GM21423 (cell line): ENCODE data around the gene SLC22A15.
A peak's percentile ranks its signal among the peaks of the same experiment; 100 is the strongest.
"Not testable (repeated sequence)": the region's sequence is repeated elsewhere in the genome, so short reads cannot be mapped to it uniquely, and the experiment has no call there.

ENCODE experiments used
- ATAC-seq: cut with Tn5 transposase; IDR thresholded peaks from one replicate; pipeline ENCODE4 v1.9.1; 2021; ENCODE audit warnings: mild to moderate bottlenecking, moderate library complexity; ENCODE audit not compliant: unreplicated experiment

The SLC22A15 gene

DNA sequence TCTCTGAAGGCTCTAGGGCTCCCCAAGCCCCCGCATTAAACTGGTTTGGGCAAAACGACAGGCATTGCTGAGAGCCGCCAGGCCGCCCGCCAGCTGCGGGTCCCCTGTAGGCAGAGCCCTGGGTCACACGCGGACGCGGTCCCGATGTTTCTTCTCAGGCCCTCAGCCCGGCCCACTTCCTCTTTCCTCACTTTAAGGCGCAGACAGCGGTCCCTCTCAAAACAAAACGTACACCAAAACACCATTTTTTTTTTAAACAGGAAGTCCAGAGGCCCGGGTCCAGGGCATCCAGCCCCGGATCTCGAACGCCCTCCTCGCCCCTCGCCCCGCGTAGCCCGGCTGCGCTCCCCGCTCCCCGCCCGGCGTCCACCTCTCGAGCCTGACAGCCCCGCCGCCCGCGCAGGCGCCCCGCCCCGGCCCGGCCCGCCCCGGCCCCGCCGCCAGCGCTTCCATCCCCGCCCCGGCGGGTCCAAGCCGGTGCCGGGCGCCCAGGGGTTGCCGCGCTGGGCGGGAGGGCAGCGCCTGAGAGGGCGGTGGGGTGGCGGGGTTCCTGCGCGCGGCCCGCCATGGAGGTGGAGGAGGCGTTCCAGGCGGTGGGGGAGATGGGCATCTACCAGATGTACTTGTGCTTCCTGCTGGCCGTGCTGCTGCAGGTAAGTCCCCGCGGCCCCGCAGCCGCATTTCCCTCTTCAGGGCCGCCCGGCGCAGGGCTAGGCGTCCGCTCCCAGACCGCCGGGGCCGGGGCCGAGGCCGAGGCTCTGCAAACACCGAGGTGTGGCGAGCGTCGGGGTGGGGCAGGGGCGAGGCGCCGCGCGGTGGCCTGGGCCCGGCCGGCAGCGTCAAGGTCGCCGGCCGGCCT lies at the start of gene SLC22A15:
Gene SLC22A15, plus strand, starts transcription at position 452 of the 859 bp plus-strand sequence. Its CDS starts 115 bp downstream, at position 567.
- peak; percentile 89 for ATAC-seq

DNA sequence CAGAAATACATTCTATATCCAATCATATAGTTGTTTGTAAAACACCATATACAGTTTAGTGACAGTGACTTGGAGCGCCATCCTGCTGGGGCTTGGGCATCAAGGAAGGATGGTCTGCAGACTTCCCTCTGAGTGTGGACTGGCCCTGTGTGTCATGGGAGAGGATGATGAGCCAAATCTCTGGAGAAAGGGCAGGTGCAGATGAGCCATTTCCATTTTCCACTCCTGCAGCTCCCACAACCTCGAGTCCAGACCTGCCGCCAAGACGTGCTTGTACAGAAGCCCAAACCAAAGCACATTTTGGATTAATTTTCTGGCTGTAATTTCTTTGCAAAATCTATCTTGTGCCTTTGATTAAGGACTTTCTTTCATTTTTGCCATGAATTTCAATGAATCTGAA lies 48.3 kb upstream of the SLC22A15 start:
- ATAC-seq: no peak

DNA sequence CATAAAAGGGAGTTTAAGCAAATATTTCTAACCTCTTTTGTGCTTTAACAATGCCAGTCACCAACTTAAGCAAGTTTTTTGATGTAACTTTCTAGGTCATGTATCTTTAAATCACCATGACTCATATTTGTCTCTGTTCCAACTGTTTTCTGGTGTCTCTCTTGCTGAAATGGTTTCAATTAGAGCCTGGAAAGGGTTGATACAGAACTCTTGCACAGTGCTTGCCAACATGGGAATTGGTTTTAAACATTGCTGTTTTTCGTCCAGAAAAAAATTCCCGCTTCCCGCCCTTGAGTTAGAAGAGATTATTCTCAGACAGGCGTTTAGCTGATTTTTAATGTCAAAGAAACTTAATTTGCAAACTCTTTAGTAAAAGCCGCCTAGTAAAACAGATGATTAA lies 46.4 kb upstream of the SLC22A15 start:
- ATAC-seq: no peak

DNA sequence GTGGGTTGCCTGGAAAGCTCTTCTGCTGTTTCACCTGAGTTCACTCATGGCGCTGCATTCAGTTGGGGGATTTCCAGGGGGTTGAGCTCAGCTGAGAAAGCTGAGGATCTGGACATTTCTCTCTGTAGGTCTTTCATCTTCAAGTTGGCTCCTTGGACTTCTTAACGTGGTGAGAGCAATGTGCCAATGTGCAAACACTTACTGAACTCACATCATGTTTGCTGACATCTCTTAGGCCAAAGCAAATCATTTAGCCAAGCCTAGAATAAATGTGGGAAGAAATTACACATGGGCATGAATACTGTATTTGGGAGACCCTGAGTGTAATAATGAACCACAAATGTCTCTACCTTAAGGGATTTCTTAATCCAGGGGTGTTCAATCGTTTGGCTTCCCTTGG lies 42.7 kb upstream of the SLC22A15 start:
- no peak for ATAC-seq

DNA sequence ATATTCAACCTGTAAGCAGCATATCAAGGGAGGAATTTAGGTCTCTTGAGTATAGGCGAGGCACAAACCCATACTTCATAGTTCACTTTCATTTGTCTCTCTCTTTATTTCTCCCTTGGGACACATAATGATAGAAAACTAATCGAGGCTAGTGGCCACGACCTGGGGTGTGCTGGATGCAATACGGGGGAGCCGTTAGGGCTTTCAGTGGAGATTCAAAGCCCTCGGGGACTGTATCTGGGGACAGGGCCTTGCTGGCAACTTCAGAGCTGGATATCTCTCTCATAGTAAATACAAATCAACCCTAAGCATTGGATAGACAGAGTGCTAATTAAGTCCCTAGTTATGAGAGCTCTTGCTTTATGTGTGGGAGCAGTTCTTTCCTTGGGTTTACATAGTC lies 36.9 kb upstream of the SLC22A15 start:
- no peak for ATAC-seq

DNA sequence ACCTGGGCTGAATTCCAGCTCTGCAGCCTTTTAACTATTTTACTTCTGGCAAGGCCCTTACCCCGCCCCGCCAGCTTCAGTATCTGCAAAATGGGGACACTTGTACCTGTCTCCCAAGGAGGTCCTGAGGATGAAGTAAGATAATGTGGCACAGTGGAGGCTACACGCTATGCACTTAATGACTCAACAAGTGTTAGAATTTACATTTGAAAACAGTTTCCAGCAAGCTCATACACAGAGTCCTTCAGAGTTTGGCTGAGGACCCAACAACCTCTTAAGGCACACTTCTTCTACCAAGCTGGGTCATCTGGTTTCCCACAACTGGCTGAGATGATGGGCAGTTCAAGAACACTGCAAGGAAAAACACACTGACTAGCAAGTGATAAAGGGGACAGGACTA lies 30.2 kb upstream of the SLC22A15 start:
- no peak for ATAC-seq

DNA sequence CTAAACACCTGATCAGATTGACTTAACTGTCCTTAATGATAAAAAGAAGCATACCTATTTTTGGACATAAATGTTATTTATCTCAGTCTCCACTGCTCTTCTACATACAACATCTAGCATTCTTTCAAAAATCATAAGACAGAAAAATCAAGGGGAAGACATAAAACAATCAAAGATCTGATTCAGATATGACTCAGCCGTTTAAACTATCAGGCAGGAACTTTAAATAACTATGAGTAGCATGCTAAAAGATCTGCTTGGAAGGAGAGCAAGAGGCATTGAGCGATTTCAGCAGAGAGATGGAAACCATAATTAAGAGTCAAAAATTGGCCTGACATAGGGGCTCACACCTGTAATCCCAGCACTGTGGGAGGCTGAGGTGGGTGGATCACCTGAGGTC lies 27.2 kb upstream of the SLC22A15 start:
- no peak for ATAC-seq

DNA sequence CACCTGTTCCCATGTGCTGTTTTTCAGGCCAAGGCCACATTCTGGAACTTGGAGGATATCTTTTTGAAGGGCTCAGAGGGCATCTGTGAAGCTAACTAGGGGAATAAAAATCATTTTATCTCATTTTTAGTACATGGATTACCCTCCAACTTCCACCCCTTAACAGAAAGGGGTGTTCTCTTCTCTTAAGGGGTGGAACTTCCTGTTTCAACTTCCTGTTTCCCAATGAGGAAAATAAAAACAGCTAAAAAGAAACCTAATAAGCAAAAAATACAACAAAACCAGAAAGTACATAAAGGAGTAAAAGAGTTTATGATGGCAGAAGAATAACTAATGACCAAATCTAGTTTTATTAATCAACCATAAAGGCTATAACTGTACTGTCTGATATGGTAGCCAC lies 24.8 kb upstream of the SLC22A15 start:
- no peak for ATAC-seq

DNA sequence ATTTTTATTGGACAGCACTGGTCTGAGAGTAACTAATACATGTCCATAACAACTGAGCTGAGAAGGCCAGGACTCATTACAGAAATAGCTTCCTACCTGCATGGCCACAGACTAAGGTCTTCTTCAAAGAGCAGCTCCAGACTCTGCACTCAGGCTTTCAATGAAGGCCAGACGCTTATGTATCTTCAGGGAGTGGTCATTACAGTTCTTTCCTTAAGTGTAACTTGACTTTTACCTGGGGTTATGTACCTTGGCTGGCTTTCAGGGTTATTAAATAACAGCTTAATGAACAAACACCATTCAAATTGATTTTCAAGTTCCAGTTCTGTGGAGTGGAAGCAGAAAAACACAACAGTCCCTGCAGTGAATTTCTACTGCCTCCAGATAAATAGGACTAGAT lies 23.8 kb upstream of the SLC22A15 start:
- ATAC-seq: no peak

DNA sequence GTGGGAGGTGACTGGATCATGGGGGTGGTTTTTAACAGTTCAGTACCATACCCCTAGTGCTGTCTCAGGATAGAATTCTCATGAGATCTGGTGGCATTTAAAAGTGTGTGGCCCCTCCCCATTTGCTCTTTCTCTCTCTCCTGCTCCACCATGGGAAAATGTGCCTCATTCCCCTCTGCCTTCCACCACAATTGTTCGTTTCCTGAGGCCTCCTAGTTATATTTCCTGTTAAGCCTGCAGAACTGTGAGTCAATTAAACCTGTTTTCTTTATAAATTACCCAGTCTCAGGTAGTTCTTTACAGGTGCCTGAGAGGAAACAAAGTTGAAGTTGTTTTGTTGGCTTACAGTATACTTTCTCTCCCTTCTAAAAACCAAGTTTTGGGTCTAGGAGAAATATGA lies 23.1 kb upstream of the SLC22A15 start:
- ATAC-seq: no peak

DNA sequence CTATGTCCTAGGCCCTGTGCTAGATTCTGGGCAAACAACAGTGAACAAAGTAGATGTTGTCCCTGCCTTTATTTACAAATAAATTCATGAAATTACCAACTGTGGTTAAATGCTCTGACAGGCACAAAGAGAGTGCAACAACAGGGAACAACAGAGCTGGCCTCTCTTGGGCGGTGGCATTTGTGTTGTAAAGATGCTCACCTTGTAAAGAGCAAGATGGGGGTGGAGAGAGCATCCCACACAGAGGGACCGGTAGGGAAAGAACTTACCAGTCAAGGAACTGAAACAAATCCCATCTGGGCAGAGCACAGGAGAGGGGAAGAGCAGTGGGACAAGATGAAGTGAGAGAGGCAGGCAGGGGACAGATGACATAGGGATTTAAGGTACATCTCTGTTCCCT lies 21.6 kb upstream of the SLC22A15 start:
- ATAC-seq: no peak

DNA sequence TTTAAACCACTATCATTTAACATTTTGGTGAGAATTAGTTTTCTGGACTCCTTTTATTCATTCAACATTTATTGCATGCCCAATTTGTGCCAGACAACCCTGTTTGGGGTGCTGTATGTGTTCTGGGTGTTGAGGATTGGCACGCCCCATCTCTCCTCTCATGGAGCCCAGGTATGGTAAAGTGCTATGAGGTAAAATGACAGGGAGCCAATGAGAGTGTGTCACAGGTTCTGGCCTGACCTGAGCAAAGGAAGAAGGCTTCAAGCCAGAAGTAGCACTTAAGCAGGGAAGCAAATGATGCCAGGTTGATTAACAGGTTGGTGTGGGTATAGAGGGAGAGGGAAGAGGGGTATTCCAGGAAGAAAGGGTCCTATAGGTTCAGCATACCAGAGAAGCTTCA lies 21.1 kb upstream of the SLC22A15 start:
- ATAC-seq: no peak

DNA sequence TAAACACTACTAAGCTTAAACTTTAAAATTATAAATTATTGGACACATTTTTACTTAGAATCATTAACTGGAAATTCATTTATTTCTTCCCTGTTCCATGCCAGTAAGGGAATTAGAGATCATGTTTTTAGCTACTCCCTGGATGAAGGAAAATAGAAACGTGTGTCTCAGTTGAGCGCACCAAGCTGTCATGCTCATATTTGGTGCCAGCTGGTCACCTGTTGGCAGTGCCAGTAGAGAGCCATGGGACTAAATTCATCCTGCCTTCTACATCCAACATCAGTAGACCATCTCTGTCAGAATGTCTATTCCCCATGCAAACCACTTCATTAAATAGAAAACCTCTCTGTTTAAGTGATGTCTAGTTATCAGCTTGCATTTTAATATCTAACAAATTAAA lies 17.4 kb upstream of the SLC22A15 start:
- no peak for ATAC-seq

DNA sequence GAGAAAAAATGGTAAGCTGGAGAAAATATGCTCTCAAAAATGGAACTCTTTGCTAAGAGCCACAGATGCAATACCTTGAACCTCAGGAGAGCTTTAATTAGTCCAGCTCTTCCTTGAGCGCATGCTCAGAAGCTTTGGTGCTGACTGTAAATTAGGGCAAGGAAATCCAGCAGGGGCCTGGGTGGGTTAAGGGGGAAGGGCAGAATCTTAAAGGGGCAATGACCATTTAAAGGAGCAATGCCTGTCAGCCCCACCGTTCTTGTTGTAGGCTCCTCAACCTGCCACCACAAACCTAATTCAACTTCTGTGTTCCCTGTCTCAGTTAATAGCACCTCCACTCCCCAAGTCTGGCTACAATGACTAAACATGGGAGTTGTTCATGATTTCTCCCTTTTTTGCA lies 6.8 kb upstream of the SLC22A15 start:
- ATAC-seq: no peak

DNA sequence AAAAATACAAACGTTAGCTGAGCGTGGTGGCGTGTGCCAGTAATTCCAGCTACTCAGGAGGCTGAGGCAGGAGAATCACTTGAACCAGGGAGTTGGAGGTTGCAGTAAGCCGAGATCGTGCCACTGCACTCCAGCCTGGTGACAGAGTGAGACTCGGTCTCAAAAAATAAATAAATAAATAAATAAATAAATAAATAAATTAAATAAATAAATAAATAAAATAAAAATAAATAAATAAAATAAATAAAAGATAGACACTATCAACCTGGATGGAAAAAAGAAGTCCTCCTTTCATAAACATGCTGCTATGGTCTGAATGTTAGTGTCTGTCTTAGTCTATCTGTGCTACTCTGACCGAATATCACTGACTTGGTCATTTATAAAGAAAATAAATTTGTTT lies 4.5 kb upstream of the SLC22A15 start:
- not testable (repeated sequence) for ATAC-seq

DNA sequence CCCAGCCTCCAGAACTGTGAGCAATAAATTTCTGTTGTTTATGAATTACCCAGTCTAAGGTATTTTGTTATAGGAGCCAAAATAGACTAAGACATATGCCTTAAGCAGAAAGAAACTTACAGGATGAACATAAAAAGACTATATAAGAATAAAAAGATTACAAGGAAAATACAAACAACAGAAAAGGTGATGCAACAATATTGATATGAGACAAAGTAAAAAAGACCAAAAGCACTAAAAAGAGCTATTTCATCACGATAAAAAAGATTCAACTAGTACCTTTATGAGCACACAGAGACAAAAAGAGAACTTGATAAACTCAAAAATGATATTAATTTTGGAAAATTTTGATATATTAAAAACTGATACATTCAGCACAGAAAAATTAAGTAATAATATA lies 3.2 kb upstream of the SLC22A15 start:
- no peak for ATAC-seq

DNA sequence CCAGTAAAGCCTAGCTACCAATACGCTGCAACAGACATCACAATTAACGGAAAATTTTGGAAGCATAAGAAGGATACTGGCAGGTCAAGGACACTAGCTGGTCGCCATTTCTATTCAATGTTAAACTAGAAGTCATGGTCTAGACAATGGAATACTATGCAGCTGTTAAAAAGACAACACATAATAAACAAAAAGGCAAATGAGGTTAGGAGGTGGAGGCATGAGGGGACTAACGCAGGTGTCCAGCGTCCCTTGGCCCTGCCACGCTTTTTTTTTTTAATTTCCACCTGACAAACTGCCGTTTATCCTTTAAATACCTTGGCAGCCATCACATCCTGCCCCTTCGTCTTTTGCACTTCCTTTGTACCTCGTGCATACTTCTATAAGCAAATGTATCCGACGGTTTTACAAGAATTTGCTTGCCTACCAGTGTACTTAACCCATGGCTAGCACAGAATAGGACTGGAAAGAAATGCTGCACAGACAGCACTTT lies 698 bp upstream of the SLC22A15 start:
- no peak for ATAC-seq

DNA sequence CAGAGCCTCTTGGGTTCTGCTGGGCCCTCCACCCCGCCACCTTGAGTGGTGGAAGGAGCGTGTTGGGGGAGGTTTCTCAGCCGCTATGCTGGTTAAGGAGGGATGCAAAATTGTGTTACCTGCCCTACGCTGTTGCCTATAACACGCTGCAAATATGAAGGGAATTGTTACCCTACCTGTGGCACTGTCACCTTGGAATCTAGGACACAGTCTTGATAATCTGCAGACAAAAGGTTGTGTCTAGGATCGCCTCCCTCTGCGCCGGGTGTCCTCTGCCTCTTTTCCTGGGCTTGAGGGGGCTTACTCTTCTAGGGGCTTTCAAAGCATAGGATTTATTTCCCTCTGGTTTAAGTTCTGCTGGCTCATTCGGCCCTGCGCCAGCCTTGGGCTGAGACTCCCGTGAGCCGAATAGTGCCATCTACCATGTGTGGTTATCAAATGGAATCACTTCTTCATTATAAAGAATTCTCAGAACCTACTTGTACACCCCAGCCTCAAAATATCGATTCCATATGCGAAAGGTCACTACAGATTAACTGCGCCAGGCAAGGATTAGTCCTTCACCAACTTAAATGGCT lies 697 bp downstream of the SLC22A15 start:
- no peak for ATAC-seq

DNA sequence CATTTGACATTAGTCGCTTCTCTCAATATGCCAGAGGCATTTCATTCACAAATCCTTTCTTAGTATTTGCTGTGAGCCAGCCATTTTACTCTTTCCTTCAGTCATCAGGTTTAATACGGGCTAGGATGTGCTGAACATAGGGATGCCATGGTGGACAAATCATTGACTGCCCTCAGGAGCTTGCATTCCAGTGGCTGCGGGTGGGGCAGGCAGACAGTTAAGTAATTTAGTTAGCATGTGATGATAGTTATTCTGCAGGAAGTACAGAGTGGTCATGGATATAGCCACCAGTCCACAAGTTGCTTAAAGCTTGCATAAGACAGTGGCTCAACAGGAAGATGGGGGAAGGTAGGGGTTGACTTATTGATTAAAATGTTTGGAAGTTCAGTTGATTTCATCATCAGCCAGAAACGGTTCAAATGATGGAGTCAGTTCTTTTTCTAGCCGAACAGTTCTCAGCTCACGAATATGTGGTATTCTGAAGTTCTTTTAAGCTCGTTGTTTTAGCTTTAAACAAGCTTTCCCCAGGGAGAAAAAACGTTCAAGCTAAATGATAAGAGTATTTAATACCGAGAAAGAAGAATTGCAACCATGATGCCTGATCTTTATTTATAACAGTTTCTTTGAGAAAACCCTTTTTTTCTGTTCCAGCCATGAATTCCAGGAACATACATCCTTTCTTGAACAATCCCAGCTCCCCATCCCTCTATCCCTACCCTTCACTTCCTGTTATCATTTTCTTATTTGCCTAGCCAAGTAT lies 1.4 kb downstream of the SLC22A15 start:
- no peak for ATAC-seq

DNA sequence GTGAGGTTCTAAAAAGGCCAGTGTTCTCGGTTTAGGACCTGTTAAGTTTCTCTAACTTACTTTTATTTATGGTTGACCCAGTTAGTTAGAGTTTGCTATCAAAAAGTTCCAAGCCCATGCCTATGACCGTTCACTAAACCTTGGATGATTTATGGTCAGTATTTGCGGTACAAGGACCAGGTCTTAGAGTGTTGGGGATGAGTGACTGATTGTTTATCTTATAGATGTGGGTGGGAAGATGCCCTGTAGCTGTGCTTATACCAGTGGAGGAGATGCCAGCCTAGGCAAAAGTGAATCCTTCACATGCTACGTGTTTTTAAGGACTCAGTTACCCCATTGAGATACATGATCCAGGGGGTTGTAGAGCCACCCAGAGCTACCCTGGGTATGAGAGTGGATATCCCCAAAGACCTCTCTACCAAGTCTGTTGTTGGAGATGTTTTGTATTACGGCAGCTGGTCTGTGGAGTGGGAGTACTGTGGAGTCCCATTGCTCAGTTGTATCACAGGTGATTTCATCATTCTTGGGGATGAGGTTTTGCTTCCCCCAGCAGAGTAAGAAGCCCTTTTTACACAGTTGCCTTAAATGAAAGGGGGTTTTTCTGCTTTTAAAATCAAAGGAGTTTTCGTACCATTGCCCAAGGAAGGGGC lies 2.1 kb downstream of the SLC22A15 start:
- ATAC-seq: no peak

DNA sequence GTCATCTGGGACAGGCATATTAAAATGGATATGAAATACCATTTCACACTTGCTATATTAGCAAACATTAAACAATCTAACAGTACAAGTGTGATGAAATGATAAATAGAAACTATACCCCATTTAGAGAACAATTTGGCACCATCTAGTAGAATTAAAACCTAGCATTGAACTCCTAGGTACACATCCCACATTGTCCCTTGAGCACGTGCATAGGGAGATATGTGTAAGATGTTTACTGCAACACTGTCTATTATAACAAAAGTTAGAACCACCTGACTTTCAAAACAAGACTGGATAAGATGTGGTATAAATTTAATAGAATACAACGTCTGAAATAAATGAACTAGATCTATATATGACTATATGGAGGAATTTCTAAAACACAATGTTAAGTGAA lies 3.8 kb downstream of the SLC22A15 start:
- no peak for ATAC-seq
